NCI-H2196 (cell line): ENCODE results near the gene AUTS2.

ENCODE experiments used
- DNase-seq: peaks from one replicate; lab custom pipeline; 2025; ENCODE audit not compliant: unreplicated experiment; lab: John Stamatoyannopoulos, UW

Gene AUTS2

GRCh38 chr7:70600993-70601392 lies 1002.7 kb downstream of the AUTS2 start:
- no peak for DNase-seq

DNA sequence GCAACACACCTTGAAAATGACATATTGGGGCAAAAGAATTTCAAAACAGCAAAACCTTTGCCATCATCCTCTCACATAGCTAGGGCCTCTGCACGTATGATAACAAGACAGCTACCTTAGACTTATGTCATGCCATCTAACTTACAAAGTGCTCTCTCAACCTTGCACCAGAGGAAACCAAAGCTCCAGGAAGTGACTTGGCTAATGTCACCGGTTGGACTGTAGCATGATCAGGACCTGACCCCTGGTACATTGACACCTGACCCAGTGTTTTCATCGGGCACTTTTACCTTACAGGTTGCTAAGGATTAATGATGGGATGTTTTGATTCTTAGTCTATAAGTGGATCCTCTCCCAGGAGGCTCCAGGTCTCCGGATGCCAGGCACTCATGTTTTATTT lies 1003.8 kb downstream of the AUTS2 start:
- DNase-seq: no peak

GRCh38 chr7:70607281-70607680 lies 1009.0 kb downstream of the AUTS2 start:
- no peak for DNase-seq

DNA sequence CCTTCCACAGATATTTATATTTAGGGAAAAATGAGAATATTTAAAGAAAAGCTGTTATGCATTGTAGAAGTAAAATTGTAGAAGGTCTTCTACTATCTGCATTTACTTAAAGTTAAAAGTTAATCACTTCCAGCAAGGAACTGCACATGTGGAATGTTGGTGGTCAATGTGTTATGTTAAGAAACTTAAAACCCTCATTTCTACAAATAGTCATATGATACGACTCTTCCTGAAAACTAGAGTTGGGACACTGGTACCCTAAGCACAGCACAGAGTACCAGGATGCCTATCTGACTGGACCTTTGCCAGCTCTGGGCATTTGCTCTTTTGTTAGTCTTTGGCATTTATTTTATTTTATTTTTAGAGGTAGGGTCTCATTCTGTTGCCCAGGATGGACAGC lies 1009.5 kb downstream of the AUTS2 start:
- DNase-seq: no peak

DNA sequence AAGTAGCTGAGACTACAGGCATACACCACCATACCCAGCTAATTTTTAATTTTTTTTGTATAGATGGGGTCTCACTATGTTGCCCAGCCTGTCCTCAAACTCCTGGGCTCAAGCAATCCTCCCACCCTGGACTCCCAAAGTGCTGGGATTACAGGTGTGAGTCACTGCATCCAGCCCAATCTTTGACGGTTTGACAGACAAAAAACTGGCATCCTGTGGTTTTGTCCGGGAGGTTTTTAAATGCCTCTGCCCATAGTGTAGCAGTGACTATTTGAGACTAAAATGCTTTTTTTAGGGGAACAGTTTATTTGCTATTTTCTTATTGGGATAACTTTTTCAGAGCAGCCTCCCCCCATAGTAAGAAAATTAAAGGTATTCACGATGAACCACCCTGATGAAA lies 1010.0 kb downstream of the AUTS2 start:
- no peak for DNase-seq

- DNase-seq: no peak
These were observed 1014.5 kb downstream of the AUTS2 start for GRCh38 chr7:70612811-70613210.

DNA sequence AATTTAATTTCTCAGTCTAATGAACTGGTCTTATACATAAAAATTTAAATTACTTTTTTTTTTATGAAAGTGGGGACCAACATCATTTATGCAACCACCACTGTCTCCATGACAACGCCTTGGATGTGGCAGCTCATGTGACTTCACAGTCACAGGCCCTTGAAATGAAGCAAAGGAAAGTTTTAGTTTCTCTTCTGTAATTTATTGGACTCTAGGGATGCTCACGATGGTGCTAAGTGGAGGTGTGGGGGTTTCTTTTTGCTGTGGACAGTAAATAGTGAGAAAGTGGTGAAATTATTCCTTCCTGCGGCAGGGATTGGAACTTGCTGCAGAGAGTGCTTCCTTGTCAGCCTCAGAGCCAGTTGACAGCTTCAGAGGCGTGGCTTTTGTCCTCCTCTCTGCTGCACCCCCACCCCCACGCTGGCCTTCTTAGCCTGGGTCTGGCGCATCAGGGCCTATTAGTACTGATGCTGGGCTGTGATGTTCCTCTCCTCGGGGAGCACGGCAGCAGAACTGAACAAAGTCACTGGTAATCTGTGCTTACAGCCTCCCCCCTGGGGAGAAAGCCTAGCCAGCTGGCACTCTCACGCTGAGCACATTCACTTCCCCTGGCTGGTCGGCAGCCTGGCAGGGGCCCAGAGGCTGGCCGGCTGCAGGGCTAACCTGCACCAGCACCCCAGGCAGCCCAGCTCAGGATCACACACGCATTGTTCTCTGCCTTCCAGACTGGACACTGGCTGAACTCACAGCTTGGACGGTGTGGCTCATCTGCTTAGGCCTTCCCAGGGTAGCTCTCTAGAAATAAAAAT lies 1016.2 kb downstream of the AUTS2 start:
- DNase-seq: peak; percentile 87

DNA sequence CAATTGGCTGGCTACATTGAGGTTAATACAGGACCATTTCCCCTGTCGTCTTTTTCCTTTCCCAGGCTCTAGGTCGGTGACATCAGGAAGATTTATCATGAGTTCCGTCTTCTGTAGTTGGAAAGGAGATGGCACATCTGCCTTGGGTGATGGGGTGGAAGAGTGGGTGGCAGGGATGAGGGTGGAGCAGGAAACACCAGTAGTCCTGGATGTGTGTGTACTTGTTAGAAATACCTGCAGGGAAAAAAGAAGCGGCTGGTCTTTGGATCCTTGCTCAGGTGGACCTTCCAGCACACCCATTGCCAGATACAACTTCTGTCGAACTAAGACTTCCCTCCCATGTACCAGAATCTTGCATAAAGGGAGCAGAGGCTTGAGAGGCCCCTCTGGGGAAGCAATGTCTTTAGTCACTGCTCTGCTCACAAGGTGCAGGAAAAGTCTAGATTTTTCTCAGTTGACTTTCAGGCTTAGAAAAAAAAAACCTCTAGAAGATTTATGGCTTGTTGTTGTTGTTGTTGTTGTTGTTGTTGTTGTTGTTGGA lies 1016.9 kb downstream of the AUTS2 start:
- DNase-seq: no peak

DNA sequence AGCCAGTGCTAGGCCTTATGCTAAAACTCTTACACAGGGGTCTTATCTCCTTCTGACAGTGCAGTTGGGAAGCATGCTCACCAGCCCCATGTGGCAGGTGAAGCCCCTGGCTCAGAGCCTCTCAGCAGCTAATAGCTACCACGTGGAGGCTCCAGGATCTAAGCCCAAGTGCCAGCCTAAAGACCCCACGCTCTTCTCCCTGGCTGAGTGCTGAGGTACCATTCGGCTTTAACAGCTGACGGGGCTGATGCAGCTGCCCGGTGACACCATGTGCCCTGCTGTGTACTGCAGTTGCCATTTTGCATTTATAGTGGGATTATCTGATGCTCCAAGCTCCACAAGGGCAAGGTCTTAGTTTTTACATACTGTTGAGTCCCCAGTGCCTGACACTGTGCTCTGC lies 1017.9 kb downstream of the AUTS2 start:
- DNase-seq: no peak

DNA sequence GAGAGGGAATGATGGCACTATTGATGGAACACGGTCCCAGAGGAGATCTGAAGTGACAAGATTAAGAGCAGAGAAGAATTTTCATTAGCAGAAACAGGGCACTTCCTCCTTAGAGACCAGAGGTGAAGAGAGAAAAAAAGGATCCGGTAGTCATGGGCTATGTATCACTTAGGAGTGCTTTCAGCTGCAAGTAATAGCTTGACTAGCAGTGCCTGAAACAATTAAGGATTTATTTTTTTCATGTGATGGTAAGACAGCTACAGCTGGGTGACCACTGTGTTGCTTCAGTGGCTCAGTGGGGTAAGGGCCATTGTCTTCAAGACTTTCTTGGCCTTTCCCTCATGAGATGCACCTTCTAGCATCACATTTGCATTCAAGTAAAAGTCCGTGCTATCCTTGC lies 1018.5 kb downstream of the AUTS2 start:
- DNase-seq: no peak

GRCh38 chr7:70618020-70618551 lies 1019.8 kb downstream of the AUTS2 start:
- no peak for DNase-seq

- no peak for DNase-seq
These were observed 1020.9 kb downstream of the AUTS2 start for GRCh38 chr7:70619130-70619529.

- no peak for DNase-seq
These were observed 1021.4 kb downstream of the AUTS2 start for GRCh38 chr7:70619659-70620058.

DNA sequence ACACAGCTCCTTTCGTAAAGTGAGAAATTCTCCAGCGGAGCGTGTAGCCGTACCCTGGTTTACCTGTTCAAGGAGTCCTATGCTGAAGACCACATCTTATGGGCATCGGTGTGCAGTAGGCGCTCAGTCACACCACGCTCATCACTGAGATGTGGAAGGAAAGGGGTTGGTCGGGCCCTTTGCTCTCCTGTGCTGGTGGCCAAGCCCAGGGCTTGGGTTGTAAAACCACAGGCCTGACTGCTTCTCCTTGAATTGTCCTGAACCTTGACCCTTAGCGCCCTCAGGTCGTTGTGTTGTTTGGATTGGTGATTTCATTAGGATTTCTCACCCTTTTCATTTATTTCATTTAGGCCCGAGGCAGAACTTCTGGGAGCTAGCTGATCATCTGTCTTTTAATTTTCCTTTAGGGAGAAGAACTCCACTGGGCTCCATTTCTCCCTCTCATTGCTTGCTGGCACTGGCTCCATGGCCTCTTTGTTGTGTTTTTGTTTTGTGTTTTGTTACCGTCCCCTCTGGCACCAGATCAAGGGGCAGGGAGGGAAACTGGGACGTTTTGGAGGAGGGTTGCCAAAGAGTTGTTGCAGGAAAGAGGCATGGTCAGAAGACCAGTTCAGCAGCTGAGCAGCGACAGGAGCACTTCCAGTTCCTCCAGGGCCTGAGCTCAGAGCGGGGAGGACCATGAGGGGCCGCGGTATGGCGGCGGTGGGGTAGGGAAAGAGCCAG lies 1022.2 kb downstream of the AUTS2 start:
- DNase-seq: no peak

DNA sequence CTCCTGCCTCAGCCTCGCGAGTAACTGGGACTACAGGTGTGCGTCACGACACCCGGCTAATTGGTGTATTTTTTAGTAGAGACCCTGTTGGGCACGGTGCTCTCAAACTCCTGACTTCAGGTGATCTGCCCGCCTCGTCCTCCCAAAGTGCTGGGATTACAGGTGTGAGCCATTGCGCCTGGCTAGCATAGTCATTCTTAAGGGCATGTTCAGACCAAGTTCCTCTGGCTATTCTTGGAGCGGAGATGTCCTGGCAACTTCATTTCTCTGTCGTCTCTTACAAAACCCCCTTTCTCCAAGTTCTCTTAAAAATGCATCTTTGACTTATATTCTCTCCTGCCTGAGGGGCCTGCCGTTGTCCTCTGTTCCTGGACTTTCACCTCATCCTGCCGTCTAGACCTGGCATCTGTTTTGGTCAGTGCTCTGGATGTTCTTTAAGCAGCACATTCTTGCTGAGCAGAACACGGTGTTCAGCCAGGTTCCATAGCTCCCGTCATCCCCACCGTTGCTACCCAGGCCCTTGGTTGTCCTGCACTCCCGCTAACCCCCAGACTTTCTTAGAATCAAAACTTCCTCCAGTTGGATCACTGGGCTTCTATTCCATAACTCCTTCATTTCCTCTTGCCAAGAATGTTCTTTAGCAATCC lies 1023.8 kb downstream of the AUTS2 start:
- DNase-seq: no peak

- no peak for DNase-seq
These were observed 1024.7 kb downstream of the AUTS2 start for GRCh38 chr7:70622936-70623335.

DNA sequence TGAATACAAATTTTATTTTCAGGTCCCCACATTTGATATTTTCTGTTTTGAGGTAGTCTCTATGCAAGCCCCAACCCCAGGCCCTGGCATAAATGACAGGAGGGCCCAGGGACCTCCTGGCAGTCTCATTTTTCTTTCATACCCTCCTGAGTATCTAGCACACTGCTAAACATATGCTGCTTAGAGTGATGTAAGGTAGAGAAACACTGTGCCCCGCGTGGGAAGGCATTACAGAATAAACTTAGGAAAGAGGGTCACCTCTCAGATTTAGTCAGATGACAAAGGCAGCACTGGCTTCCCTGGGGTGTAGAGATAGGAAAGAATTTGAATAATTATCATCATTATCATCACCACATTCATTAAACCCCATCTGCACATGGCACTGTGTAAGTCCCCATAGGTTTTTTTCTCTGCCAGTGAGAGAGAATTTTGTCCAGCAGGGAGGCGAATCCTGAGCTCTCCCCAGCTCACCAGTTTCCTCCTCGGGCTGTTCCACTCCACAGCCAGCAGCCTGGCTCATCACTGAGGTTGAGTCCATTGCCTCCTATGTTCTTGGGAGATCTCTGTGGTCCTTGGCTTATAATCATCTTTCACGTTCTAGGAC lies 1026.3 kb downstream of the AUTS2 start:
- DNase-seq: no peak

GRCh38 chr7:70627461-70627860 lies 1029.2 kb downstream of the AUTS2 start:
- DNase-seq: no peak

DNA sequence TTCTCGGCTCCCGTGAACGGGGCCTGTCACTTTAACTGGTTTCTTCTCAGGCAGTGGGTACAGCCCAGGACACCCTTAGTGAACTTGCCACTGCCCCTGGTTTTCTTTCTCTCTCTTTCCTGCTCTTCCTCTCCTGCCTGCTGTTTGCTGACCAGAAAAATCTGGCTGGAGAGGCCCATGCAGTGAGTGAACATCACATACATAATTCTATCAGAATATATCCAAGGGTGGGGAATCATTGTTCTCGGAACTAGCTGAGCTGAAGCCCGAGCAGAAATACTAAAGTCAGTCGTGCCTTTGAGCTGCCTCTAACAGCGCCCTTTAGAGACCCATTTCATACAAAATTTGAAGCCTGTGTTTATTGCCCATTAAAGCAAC lies 1032.2 kb downstream of the AUTS2 start:
- DNase-seq: no peak

DNA sequence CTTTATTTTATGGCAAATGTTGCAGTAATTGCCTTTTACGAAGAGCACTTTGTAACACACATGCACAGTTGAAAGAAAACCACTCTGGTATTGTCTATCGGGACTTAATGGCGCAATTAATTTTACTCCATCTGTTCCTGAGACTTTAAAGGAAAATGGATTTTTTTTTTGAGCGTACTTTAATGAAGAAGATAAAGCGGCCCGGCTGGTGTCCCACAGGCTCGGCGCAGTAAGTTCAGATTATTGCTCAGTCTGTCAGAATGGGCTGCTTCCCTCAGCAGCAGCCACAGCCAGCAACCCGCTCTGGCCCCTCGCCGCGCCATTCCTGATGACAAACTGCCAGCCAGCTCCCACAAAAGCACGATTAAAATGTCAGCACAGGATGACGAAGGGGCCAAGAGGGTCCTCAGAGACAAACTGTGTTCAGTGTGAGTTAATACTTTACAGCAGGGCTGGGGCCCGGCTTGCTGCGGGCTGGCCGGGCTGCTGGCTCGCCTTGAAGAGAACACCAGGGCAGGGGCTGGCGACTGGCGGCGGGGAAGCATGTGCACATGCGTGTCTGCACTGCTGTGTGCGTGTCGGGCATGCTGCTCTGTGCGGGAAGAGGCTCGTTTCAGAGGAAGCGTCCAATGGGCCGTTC lies 1032.7 kb downstream of the AUTS2 start:
- DNase-seq: no peak

DNA sequence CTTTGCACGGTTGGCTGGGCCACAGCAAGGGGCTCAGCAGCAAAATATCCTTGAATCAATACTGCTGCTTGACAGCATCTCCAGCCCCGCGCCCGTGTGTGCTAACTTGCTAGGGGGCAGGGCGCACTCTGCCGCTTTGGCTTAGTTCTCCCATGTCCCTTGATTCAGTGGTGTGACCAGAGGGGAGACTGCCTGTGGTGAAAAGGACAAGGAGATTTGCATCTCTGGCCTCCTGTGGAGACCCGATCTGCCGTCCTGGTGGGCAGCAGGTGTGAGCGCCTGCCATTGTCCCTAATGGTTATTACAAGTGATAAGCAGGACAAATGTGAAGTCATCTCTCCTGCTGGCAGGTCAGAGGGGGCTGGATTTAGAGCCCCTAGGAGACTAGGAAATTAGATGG lies 1033.4 kb downstream of the AUTS2 start:
- no peak for DNase-seq
